ENCODE results near the gene PAM.
"Not testable (repeated sequence)": the region's sequence is repeated elsewhere in the genome, so short reads cannot be mapped to it uniquely, and the experiment has no call there.

The PAM gene

GRCh38 chr5:103037673-103038455, 282.8 kb downstream of the PAM start:
- DNase-seq (ENCODE audit: low spot score): no peak

DNA sequence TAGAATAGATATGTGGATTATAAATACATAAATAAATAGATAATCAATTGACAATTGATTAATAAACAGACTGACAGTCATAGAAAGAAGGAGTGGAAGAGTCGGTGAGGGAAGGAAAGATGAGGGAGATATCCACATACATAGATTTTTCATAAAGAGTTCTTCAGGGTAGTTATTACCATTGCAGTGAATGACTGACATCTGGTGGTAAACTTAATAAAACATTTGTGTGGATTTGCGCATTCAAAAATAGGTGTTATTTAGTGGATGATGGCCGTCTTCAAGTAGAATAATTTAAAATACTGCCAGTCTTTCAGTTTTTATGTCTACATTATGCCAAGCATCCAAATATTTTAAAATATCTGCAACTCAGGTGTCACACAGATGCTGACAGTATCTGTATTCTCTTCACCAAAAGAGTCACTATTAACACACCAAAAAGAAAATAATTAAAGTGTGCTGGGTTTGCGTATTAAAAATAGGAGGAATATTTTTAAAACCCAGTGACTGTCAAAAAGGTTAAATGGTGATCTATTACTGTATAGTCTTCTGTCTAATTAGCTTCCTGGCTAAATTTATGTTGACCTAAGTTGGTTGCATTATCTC, 286.1 kb downstream of the PAM start:
- in situ Hi-C loops (cut with MboI; ENCODE audit: low sequenced_read_pairs, unreplicated experiment): loop anchor here (25.0 kb wide), 1 partner anchor 454 kb away; no protein-coding TSS in a partner anchor
- DNase-seq (ENCODE audit: low spot score): peak; percentile 41
- TF ChIP-seq, protein P1, sequence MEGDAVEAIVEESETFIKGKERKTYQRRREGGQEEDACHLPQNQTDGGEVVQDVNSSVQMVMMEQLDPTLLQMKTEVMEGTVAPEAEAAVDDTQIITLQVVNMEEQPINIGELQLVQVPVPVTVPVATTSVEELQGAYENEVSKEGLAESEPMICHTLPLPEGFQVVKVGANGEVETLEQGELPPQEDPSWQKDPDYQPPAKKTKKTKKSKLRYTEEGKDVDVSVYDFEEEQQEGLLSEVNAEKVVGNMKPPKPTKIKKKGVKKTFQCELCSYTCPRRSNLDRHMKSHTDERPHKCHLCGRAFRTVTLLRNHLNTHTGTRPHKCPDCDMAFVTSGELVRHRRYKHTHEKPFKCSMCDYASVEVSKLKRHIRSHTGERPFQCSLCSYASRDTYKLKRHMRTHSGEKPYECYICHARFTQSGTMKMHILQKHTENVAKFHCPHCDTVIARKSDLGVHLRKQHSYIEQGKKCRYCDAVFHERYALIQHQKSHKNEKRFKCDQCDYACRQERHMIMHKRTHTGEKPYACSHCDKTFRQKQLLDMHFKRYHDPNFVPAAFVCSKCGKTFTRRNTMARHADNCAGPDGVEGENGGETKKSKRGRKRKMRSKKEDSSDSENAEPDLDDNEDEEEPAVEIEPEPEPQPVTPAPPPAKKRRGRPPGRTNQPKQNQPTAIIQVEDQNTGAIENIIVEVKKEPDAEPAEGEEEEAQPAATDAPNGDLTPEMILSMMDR (IDR thresholded peaks at IDR 0.05; ENCODE audit: borderline replicate concordance, control extremely low read depth, extremely low read depth, insufficient read depth, missing control alignments): peak; percentile 31

More at GRCh38 chr5:103037673-103038455, 282.8 kb downstream of the PAM start:
- in situ Hi-C loops (cut with MboI; ENCODE audit: low sequenced_read_pairs, unreplicated experiment): loop anchor here (25.0 kb wide), 1 partner anchor 451 kb away; no protein-coding TSS in a partner anchor
- TF ChIP-seq, protein P1 (IDR thresholded peaks at IDR 0.05; ENCODE audit: borderline replicate concordance, control extremely low read depth, extremely low read depth, insufficient read depth, missing control alignments): no peak

DNA sequence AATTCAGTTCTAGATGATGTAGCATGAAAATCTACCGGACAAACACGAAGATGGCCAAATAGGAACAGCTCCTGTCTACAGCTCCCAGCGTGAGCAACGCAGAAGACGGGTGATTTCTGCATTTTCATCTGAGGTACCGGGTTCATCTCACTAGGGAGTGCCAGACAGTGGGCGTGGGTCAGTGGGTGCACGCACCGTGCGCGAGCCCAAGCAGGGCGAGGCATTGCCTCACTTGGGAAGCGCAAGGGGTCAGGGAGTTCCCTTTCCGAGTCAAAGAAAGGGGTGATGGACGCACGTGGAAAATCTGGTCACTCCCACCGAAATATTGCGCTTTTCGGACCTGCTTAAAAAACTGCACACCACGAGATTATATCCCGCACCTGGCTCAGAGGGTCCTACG, 291.6 kb downstream of the PAM start:
- DNase-seq (ENCODE audit: low spot score): not testable (repeated sequence)
- in situ Hi-C loops (cut with MboI; ENCODE audit: low sequenced_read_pairs, unreplicated experiment): loop anchor here (25.0 kb wide), 1 partner anchor 459 kb away; no protein-coding TSS in a partner anchor

GRCh38 chr5:103057208-103058130, 302.4 kb downstream of the PAM start:
- in situ Hi-C loops (cut with MboI; ENCODE audit: low sequenced_read_pairs, unreplicated experiment): no loop called here
- TF ChIP-seq, protein P1 (IDR thresholded peaks at IDR 0.05; ENCODE audit: borderline replicate concordance, control extremely low read depth, extremely low read depth, insufficient read depth, missing control alignments): no peak
- DNase-seq (ENCODE audit: low spot score): no peak

DNA sequence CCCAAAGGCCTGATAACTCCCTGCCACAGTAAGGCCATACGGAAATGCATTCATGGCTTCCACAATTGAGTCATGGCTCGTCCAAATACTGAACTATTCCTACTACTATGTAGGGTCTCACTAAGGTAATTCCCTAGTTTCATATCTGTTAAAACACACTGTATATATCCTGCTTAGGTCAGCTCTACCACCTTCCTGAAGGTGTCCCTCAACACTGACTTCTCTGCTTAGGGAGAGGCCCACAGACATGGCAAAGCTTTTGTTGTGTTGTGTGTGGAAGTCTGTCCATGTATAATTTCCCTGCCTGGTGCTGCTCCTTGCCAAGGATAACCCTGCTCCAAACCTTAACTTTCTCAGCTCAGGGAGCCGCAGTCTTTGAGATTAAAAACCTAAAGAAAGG, 304.4 kb downstream of the PAM start:
- no peak for DNase-seq (ENCODE audit: low spot score)
- TF ChIP-seq, protein P1 (IDR thresholded peaks at IDR 0.05; ENCODE audit: borderline replicate concordance, control extremely low read depth, extremely low read depth, insufficient read depth, missing control alignments): no peak

DNA sequence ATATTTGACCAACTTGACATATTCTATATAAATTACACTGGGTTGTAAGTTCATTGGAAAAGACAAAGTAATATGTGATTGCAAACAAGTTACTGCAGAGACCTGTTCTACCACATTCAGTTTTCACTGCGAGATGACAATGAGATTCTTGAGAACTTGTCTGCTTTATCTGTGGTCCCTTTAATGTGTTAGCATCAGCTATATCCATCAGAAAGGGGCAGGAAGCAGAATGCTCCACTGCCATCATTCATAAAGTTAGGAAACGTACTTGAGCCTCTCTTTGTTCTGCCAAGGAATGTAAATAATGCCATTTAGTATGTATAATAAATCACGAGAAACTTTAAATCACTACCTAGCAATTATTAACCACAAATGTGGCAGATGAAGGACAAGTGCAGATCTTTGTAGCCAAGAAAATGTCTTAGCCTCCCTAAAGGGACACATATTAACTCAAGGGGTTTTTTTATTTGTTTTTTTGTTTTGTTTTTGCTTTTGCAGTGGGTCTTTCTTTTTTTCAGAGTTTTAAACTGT, 305.4 kb downstream of the PAM start:
- DNase-seq (ENCODE audit: low spot score): no peak
- in situ Hi-C loops (cut with MboI; ENCODE audit: low sequenced_read_pairs, unreplicated experiment): no loop called here
- TF ChIP-seq, protein P1 (IDR thresholded peaks at IDR 0.05; ENCODE audit: borderline replicate concordance, control extremely low read depth, extremely low read depth, insufficient read depth, missing control alignments): no peak

More for the DNA sequence above, 304.4 kb downstream of the PAM start:
- in situ Hi-C loops (cut with MboI; ENCODE audit: low sequenced_read_pairs, unreplicated experiment): no loop called here

Data from GM13976 (cell line).